Measurements from ENCODE around the gene CHID1. TPM values are rescaled to one million over a fixed set of nuclear protein-coding genes. Genes with fewer than 3 reads are reported as not detected.

The CHID1 gene
- total RNA-seq, 1 experiment from 2014 or later, result 36.8 TPM

GRCh38 chr11:867856-868358, 42.7 kb downstream of the CHID1 start:
- no peak for DNase-seq (ENCODE audit: extremely low read depth, low read depth)

- no peak for DNase-seq (ENCODE audit: extremely low read depth, low read depth)
Measured at GRCh38 chr11:866481-866880, 44.1 kb downstream of the CHID1 start.

DNA sequence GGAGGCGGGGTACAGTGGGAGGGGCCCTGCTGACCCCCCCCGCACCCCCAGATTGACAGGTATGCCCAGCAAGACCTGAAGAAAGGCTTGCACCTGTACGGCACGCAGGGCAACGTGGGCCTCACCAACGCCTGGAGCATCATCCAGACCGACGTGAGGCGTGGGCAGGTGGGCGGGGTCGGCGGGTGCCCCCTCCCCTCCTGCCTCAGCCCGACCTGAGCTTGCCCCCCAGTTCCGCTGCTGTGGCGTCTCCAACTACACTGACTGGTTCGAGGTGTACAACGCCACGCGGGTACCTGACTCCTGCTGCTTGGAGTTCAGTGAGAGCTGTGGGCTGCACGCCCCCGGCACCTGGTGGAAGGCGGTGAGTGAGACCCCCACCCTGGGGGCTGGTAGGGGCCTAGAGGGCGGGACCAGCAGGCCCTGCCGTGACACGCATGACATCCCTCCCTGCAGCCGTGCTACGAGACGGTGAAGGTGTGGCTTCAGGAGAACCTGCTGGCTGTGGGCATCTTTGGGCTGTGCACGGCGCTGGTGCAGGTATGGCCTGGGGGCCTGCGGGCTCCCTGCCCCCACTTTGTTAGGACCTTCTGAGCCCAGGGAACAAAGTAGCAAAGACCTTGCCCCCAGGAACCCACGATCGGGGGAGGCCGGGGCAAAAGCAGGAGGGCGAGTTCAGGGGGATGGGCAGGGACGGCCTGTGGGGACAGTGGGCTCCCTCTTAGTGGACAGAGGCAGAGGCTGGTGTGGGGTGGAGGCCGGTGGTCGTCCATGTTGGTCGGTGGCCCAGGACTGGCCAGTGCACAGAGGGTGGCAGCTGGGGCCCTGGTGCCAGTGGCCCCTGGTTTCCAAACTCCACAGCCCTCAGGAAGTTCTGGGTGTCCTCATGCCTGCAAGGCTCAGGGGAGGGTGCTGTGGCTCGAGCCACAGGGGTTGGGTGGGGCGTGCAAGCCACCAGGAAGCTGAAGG, 44.9 kb downstream of the CHID1 start:
- no peak for DNase-seq (ENCODE audit: extremely low read depth, low read depth)

GRCh38 chr11:864898-865297, 45.7 kb downstream of the CHID1 start:
- no peak for DNase-seq (ENCODE audit: extremely low read depth, low read depth)

DNA sequence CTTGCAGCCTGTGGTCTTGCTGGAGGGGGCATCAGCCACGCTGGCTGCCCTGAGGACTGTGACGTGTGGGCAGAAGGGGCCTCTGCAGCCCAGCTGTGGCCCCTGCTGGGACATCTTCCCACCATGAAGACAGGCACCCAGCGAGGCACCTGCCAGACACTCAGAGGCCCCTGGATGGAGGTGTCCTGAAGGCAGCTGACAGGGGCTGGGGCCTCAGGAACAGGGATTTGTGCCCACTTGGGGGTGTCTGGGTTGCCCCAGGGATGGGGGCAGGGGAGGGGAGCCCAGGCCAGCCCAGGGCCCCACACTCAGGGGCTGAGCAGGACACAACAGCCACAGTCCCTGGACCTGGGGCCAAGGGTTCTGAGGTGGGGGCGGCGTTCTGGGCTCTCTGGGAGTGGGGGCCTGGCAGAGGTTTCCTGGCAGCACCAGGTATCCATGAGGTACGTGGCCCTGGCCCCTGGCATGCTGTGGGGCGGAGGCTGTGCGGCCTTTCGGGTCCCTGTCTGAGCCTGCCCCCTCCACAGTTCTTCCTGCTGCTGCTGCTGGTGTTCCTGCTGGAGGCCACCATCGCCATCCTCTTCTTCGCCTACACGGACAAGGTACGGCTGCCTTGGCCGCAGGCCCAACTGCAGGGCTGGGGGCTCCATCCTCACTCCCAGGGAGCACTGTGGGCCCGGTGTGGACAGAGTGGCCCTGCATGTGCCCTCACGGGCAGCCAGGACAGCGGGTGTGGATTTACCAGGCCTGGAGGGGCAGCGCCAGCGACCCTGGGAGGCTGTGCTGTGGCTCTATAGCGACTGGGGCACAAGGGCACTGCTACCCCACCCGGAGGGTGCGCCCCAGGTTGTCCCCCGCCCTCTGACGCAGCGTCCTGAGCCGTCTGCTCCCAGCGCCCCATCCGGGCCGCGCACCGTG, 46.4 kb downstream of the CHID1 start:
- DNase-seq (ENCODE audit: extremely low read depth, low read depth), result no peak

- no peak for DNase-seq (ENCODE audit: extremely low read depth, low read depth)
Measured at GRCh38 chr11:863023-863909, 47.3 kb downstream of the CHID1 start.

GRCh38 chr11:862696-863022, 48.0 kb downstream of the CHID1 start:
- DNase-seq (ENCODE audit: extremely low read depth, low read depth), result no peak

- DNase-seq (ENCODE audit: extremely low read depth, low read depth), result no peak
Measured at GRCh38 chr11:862081-862661, 48.4 kb downstream of the CHID1 start.

DNA sequence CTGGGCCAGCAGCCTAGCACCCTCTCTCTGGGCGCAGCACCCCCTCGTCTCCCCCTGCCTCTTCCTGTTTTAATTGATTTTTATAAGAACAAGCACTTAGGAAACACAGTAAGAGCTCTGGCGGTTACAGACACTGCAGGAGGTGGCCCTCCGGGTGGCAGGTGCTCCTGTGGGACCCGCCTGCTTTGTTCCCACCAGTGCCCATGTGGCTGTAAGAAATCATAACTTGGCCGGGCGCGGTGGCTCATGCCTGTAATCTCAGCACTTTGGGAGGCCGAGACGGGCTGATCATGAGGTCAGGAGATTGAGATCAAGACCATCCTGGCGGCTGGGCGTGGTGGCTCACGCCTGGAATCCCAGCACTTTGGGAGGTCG, 49.5 kb downstream of the CHID1 start:
- DNase-seq (ENCODE audit: extremely low read depth, low read depth), result no peak

- no peak for DNase-seq (ENCODE audit: extremely low read depth, low read depth)
Measured at GRCh38 chr11:860234-861104, 50.1 kb downstream of the CHID1 start.

GRCh38 chr11:859394-860131, 51.0 kb downstream of the CHID1 start:
- DNase-seq (ENCODE audit: extremely low read depth, low read depth), result no peak

DNA sequence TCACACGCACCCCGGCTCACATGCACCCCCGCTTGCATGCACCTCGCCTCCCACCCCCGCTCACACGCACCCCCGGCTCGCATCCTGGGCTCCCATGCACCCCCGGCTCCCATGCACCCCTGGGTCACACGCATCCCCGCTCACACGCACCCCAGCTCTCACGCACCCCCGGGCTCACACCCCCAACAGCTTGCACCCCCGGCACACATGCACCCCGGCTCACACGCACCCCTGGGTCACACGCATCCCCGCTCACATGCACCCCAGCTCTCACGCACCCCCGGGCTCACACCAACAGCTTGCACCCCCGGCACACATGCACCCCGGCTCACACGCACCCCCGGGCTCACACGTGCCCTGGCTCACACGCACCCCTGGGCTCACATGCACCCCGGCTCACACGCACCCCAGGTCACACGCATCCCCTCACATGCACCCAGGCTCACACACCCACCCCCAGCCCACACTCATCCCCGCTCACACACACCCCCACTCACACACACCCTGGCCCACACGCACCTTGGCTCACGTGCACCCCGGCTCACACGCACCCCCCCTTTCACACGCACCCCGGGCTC, 51.8 kb downstream of the CHID1 start:
- DNase-seq (ENCODE audit: extremely low read depth, low read depth), result no peak

- DNase-seq (ENCODE audit: extremely low read depth, low read depth), result no peak
Measured at GRCh38 chr11:858053-858761, 52.4 kb downstream of the CHID1 start.

DNA sequence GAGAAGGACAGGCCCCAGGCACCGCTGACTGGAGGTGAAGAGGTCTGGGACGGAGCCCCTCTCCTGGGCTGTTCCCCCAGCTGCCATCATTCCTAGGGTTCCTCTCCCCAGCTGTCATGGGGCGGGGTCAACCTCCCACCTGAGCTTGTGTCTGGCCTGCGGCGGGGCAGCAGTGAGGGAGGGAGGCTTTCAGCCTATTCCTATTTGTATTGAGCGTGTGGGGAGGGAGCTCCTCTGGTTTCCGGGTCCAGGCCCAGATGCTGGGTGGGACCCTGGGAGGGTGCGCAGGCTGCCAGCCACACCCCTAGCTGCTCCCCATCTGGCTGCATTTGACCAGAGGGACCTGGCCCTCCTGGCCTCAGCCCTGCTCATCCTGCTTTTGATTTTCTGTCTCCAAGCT, 54.2 kb downstream of the CHID1 start:
- DNase-seq (ENCODE audit: extremely low read depth, low read depth), result no peak

DNA sequence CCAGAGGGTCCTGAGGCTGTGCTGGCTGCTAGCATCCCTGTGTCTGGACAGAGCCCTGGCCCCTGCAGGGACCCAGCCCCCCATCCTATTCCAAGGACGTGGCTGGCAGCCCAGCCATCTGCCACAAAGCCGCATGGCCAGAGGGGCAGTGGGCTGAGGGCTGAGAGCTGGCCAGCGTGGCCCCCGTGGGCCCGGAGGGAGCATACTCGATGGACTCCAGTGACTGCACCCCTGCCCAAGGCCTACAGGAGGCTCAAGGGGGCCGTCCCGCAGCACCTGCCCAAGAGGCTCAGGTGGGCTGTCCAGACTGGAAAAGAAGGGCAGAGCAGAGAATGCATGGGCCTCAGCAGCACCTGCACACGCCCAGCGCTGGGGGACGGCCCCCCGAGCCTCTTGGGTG, 54.8 kb downstream of the CHID1 start:
- no peak for DNase-seq (ENCODE audit: extremely low read depth, low read depth)

DNA sequence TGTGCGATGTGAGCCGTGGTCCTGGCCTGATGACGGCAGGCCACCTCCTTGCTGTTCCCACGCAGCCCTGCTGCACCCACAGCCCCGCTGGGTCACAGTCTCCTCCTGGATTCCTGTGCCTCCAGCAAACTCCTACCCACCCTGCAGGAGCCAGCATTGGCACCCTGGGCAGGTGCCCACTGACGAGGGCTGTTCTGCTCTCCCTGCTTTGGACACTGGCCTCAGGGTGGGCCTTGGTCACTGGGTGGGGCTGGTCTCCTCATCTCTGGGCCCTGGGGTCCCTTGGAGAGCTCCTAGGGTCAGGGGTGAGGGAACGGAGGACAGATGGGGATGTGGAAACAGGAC, 55.3 kb downstream of the CHID1 start:
- DNase-seq (ENCODE audit: extremely low read depth, low read depth), result no peak

DNA sequence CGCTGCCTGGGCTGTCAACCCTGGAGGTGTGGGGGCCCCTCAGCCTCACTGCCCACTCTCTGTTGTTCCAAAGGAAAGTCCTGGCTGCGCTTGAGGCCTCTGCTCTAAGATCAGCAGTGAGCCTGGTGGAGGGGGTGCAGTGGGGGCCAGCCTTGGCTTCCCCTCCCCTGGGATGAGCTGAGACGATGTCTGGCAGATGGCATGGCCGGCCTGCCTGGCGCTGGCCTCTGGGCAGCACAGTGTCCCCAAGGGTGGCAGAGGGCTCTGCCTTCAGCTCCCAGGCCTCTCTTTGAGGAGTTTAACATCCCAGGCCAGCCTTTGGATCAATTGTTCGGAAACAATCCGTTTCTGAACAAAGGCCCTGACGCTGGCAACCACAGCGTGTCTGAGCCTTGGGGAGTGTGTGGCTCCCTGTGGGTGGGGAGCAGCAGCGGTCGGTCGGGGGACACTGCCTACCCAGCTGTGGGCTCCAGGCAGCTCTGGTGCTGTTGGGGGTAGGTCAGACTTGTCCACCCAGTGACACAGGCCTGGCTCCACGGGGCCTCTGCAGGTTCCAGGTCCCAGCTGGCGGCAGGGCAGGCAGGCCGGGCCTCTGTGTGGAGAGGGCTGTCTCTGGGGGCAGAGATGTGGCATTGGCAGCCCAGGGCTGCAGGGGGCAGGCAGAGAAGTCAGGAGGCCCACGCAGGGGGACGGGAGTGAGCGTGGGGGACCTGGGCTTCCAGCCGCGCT, 55.8 kb downstream of the CHID1 start:
- DNase-seq (ENCODE audit: extremely low read depth, low read depth), result no peak
